IPS DF 6.9 (cell line): ENCODE results near the gene PARP1.
A peak's percentile ranks its signal among the peaks of the same experiment; 100 is the strongest.

Experiments used
- DNase-seq: peaks from one replicate; pipeline ENCODE4 v3.0.0-alpha.2; 2013; ENCODE audit warnings: low read depth, low spot score
- H3K27ac ChIP-seq: one replicate; pipeline ENCODE4 v1.5.1; 2013; ENCODE audit warnings: low read length, control low read depth
- H3K27me3 ChIP-seq: 2 replicates; pipeline ENCODE4 v1.6.1; 2013; ENCODE audit warnings: mild to moderate bottlenecking, low read length; ENCODE audit not compliant: control insufficient read depth, insufficient read depth
- H3K36me3 ChIP-seq: 2 replicates; pipeline ENCODE4 v1.6.1; 2013; ENCODE audit warnings: low read length; ENCODE audit not compliant: control insufficient read depth, insufficient read depth
- H3K4me1 ChIP-seq: 2 replicates; pipeline ENCODE4 v1.6.1; 2013; ENCODE audit warnings: low read length; ENCODE audit not compliant: control insufficient read depth, insufficient read depth
- H3K4me3 ChIP-seq: 2 replicates; pipeline ENCODE4 v1.5.1; 2013; ENCODE audit warnings: mild to moderate bottlenecking, low read length
- H3K9me3 ChIP-seq: 2 replicates; pipeline ENCODE4 v1.6.1; 2013; ENCODE audit warnings: low read length, inconsistent platforms; ENCODE audit not compliant: control insufficient read depth, insufficient read depth
- WGBS: extraction: QIAGEN DNeasy Blood & Tissue Kit; methylation state at CpG from one replicate; pipeline ENCODE4 v1.1.7; 2013; ENCODE audit warnings: mixed read lengths, missing lambda C conversion rate; ENCODE audit not compliant: insufficient read length, insufficient coverage; 5-methylcytosine and 5-hydroxymethylcytosine counted together

Gene PARP1

DNA sequence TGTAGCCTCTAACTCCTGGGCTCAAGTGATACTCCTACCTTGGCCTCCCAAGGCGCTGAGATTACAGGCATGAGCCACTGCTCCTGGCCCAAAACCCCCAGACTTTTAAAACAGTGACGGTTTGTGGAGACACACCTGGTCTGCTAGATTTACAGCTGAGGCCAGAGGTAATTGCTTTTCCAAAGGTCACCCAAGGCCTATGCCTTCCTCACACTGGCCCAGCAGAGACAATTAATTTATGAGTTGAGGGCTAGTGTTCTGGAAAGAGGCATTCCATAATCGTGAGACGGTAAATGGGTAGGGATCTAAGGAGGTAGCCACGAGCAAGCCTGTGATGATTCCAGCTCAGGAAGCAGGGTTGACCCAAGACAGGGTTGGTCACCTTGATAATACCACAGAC lies 12.4 kb upstream of the PARP1 start:
- Histone ChIP-seq H3K4me1 (no peaks in the 10 kb centered on the region), H3K27ac (no peak overlapping the region), H3K27me3 (no peaks in the 10 kb centered on the region), H3K4me3 (no peak overlapping the region), H3K9me3 (no peaks in the 10 kb centered on the region), H3K36me3 (no peaks in the 10 kb centered on the region)
- no peak for DNase-seq
- no CpG with 5 or more reads among the region's 5 CpGs for WGBS

DNA sequence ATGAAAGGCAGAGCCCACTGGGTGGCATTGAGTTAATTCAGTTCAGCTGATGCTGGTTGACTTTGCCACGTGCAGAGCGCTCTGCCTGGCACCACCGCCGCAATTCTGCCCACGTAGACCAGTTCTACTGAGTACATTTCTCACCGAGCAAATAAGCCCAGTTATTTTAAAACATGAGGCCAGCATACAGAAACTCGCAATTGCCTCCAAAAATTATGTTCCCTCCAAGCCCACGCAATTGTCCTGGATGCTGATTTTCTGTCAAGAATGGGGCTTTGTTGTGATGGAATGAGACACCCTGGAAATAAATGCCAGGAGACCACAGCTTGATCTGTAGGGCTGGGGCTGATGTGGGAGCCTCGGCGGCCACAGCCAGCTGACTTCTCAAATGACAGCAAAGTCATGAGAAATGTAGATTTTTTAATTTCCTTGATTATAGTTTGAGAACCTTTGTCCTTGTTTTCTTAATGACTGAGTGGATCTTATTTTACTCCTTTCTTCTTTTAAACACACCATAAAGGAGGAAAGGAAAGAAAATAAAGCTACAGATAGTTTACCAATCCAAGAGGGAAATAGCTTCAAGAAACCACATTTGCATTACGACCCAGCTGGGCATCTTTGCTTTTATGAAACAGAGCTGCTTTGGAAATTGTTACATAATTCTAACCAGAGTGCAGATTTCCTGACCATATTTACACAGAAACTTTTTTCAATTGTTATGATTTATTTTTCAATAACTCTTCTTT lies 11.6 kb upstream of the PARP1 start:
- Histone ChIP-seq H3K4me1 (no peaks in the 10 kb centered on the region), H3K27me3 (no peaks in the 10 kb centered on the region), H3K4me3 (no peak overlapping the region), H3K9me3 (no peaks in the 10 kb centered on the region), H3K36me3 (no peaks in the 10 kb centered on the region), H3K27ac (no peak overlapping the region)
- no peak for DNase-seq
- WGBS = no CpG with 5 or more reads among the region's 11 CpGs

DNA sequence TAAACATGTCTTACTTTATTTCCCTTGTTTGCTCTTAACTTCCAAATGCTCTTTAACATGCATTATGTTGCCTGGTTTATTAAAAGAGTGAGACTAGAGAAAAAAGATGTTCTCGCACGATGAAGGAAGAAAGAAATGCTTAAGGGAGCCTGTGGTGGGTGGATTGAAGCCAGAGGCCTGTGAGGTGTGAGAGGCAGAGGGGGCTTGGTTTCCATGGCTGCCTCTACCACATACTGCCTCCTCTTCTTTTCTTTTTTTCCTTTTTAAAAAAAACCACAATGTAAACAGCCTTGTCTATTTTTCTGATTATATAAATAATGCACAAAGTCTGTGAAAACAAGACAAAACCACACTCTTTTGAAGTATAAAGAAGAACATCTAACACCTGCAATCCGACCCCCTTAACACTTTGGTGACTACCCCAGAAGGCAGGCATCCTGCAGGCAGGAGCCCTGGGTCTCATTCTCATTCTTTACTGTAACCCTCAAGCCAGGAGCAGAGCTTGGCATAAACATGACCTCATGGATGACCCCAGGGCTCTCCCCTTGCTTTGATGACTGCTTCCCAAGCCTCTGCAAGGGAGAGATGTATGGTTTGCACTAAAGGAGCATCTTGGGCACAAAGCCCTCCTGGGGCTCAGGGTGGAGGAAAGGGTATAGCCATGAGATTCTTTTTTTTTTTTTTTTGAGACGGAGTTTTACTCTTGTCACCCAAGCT lies 10.1 kb upstream of the PARP1 start:
- no CpG with 5 or more reads among the region's 4 CpGs for WGBS
- Histone ChIP-seq H3K27me3 (no peaks in the 10 kb centered on the region), H3K4me1 (no peaks in the 10 kb centered on the region), H3K9me3 (no peaks in the 10 kb centered on the region), H3K4me3 (no peak overlapping the region), H3K36me3 (no peaks in the 10 kb centered on the region), H3K27ac (no peak overlapping the region)
- no peak for DNase-seq

DNA sequence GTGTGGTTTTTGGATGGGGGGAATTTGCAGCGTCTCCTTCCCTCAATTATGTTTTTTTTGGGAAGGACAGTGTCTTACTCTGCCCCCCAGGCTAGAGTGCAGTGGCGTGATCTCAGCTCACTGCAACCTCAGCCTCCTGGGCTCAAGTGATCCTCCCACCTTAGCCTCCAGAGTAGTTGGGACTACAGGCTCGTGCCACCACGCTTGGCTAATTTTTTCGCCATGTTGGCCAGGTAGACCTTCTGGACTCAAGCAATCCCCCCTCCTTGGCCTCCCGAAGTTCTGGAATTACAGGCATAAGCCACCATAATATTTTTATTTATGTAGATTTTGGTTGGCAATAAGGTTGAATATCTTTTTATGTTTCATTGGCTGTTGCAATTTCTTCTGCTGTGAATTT lies 9.5 kb upstream of the PARP1 start:
- Histone ChIP-seq H3K27ac (no peak overlapping the region), H3K4me3 (no peak overlapping the region), H3K27me3 (no peaks in the 10 kb centered on the region), H3K4me1 (no peaks in the 10 kb centered on the region), H3K9me3 (no peaks in the 10 kb centered on the region), H3K36me3 (no peaks in the 10 kb centered on the region)
- DNase-seq = no peak
- no CpG with 5 or more reads among the region's 6 CpGs for WGBS

DNA sequence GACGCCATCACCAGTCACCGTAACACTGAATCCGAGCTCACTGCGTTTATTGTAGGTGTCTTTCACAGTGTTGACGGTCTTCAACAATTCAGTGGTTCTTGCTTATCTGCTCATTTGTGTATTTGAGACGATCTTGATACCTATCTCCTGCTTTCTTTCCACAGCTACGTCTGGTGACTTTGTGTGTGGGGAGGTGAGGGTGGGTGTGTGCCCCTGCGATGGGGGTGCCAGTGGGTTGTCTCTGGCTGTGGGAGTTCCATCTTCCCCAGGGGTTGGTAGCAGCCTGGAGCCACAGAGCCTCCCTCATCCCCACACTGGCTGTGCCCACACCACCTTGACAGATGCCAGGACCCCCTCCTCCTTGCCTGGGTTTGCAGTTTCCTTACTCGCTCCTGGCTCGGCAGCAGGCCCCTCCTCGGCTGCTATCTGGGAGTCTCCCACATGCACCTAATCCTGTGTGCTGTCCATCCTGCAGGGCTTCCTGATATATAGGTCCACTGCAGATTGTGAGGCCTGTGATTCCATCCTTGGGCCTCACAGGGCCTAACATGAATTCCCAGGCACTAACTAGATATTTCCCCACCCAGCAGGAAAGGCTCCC lies 6.3 kb upstream of the PARP1 start:
- Histone ChIP-seq H3K27me3 (no peaks in the 10 kb centered on the region), H3K27ac (no peak overlapping the region), H3K4me3 (no peak overlapping the region), H3K36me3 (no peaks in the 10 kb centered on the region), H3K4me1 (no peaks in the 10 kb centered on the region), H3K9me3 (no peaks in the 10 kb centered on the region)
- no peak for DNase-seq
- WGBS = no CpG with 5 or more reads among the region's 11 CpGs

DNA sequence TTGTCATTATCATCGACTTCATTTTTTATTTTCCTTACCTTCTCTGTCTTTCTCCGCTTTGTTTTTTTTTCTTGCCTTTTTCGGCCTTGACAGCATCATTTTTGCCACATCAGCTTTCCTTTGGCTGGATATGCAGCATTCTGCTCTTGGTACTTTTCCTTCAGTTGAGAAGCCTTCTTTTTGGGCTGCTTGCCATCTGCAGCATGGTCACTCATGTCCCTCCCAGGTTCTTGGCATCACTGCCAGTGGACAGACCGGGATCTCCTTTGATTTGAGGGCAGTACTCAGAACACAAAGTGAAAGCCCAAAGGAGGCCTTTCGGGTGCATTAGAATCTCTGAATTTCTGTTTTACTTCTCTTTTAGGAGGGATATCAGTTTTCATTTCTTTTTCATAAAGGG lies 3.7 kb upstream of the PARP1 start:
- H3K36me3 ChIP-seq = no peaks in the 10 kb centered on the region
- 100% methylated on average over 2 of the region's 5 CpGs for WGBS
- DNase-seq = no peak
- H3K4me1 ChIP-seq = no peaks in the 10 kb centered on the region
- H3K9me3 ChIP-seq = no peaks in the 10 kb centered on the region
- no peaks in the 10 kb centered on the region for H3K27me3 ChIP-seq
- no peak overlapping the region for H3K4me3 ChIP-seq
- no peak overlapping the region for H3K27ac ChIP-seq

DNA sequence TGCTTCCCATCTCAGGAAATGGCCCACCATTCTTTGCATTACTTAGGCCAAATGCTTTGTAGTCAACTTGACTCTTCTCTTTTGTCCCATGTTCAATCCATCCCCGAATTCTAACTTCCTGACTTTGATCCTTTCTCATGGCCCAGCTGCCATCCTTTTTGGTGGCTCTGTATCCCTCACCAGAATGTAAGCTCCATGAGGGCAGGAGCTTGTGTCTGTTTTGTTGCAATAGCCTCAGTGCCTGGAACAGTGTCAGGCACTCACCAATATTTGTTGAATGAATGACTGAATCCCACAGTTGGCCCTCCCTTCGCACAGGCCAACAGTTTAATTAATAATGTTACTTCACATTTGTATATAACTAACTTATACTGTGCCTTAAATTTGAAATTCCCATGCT lies 3.1 kb upstream of the PARP1 start:
- no peak overlapping the region for H3K27ac ChIP-seq
- H3K4me3 ChIP-seq = no peak overlapping the region
- no CpG with 5 or more reads among the region's 2 CpGs for WGBS
- H3K36me3 ChIP-seq = no peaks in the 10 kb centered on the region
- no peak for DNase-seq
- no peaks in the 10 kb centered on the region for H3K27me3 ChIP-seq
- no peaks in the 10 kb centered on the region for H3K9me3 ChIP-seq
- H3K4me1 ChIP-seq = no peaks in the 10 kb centered on the region

DNA sequence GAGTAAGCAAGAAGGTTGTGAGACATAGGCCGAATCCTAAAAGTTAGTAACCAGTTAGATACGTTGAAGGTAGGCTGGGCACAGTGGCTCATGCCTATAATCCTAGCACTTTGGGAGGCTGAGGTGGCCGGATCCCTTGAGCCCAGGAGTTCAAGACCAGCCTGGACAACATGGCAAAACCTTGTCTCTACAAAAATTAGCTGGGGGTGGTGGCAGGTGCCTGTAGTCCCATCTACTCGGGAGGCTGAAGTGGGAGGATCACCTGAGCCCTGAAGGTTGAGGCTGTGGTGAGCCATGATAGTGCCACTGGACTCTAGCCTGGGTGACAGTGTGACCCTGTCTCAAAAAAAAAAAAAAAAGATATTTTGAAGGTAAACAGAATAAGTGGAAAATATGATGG lies 1.5 kb upstream of the PARP1 start:
- no peaks in the 10 kb centered on the region for H3K9me3 ChIP-seq
- no peaks in the 10 kb centered on the region for H3K36me3 ChIP-seq
- H3K4me1 ChIP-seq = peaks cover 3% of the 10 kb centered on the region; the same call in 1 of the 2 replicates
- no CpG with 5 or more reads among the region's 4 CpGs for WGBS
- no peak for DNase-seq
- no peak overlapping the region for H3K4me3 ChIP-seq
- H3K27me3 ChIP-seq = no peaks in the 10 kb centered on the region
- no peak overlapping the region for H3K27ac ChIP-seq

DNA sequence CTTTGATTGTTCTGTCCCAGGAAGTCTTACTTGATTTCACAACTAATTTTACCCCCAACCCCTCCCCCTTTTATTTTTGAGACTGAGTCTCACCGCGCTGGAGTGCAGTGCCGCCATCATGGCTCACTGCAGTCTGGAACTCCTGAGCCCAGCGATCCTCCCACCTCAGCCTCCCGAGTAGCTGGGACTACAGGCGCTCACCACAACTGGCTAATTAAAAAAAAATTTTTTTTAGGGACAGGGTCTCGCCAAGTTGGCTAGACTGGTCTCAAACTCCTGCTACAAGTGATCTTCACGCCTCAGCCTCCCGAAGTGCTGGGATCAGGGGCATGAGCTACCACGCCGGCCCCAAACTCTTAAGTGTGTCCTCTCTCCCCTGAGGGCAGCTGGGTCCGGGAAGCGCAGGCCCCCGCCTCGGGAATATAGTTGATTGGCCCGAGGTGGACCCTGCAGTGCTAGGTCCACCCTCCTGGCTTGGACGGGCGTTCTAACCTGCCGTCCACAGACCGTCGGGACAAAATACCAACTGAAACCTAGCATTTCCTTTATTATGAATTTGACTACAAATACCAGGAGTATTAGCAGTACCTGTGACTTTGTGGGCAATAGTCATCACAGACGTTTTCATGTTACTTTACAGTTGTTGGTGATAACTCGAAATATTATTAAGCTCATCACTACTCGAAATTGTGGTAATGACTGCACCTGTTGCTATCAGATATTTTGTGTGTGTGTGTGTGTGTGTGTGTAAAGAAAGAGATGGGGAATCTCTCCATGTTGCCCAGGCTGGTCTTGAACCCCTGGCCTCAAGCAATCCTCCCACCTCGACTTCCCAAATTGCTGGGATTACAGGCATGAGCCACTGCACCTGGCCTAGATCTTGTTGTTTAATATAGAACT lies 642 bp upstream of the PARP1 start:
- H3K36me3 ChIP-seq = no peaks in the 10 kb centered on the region
- no CpG with 5 or more reads among the region's 25 CpGs for WGBS

DNA sequence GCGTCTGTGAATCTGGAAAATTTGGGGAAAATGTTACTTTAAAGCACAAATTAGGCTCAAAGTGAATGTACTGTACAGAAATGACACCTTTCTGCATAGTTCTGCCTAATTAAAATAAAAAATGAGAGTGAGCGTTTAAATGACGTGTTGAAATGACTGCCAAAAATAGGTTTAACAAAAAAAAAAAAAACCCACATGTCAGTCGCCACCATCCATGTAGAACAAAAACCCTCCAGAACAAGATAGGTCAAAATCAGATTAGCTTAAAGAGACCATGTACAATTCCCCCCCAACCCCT lies 745 bp downstream of the PARP1 start:
- no peaks in the 10 kb centered on the region for H3K27me3 ChIP-seq
- no peak for DNase-seq
- WGBS = no CpG with 5 or more reads among the region's 4 CpGs
- no peak overlapping the region for H3K27ac ChIP-seq
- H3K9me3 ChIP-seq = no peaks in the 10 kb centered on the region
- H3K4me1 ChIP-seq = peaks cover 13% of the 10 kb centered on the region; the same call in 1 of the 2 replicates
- peaks cover under 1% of the 10 kb centered on the region; the same call in 1 of the 2 replicates for H3K36me3 ChIP-seq
- H3K4me3 ChIP-seq = peak overlapping the region; percentile 96; the same call in 1 of the 2 replicates

More for the DNA sequence above, 642 bp upstream of the PARP1 start:
- H3K4me1 ChIP-seq = peaks cover 8% of the 10 kb centered on the region; the same call in 1 of the 2 replicates
- H3K9me3 ChIP-seq = no peaks in the 10 kb centered on the region
- no peaks in the 10 kb centered on the region for H3K27me3 ChIP-seq
- no peak for DNase-seq
- peak overlapping the region; percentile 96; the same call in 1 of the 2 replicates for H3K4me3 ChIP-seq
- H3K27ac ChIP-seq = no peak overlapping the region
